NCI-H446 (cell line): Measurements from ENCODE around the gene NR3C2.

ENCODE experiments used
- DNase-seq, 2 experiments: peaks; one replicate each; lab custom pipeline; 2025; lab: John Stamatoyannopoulos, UW

The NR3C2 gene

GRCh38 chr4:148073349-148073748 is 368.9 kb downstream of the NR3C2 start:
- DNase-seq: no peak

GRCh38 chr4:148072789-148073188 is 369.4 kb downstream of the NR3C2 start:
- DNase-seq: no peak

DNA sequence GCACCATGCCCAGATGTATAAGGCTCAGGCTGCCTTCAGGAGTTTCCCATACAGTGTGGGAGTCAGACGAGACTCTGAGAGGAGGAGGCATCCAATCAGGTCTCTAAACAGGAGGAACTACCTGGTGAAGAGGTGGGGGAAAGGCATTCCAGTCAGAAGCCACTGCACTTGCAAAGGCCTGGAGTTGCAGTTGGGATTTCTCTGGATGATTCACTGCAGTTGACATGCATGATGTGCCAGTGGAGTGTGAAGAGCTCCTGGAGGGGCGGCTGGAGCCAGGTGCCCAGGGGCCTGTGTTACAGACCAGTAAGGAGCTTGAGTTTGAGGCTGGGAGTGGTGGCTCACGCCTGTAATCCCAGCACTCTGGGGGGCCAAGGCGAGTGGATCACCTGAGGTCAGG is 371.2 kb downstream of the NR3C2 start:
- no peak for DNase-seq

DNA sequence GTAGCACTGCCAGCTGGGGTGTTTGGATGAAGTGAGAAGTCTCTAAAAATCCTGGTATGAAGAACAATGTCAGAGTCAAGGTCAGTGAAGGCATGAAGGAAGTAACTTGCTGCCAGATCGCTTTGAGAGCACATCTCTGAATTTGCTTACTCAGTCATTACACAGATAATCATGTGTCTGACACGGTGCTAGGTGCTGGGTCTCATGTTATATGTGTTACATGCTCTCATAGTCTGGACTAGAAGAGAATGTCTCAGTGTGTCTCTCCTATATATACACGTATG is 372.4 kb downstream of the NR3C2 start:
- no peak for DNase-seq

- no peak for DNase-seq
Observed at GRCh38 chr4:148069086-148069894, 372.9 kb downstream of the NR3C2 start.

DNA sequence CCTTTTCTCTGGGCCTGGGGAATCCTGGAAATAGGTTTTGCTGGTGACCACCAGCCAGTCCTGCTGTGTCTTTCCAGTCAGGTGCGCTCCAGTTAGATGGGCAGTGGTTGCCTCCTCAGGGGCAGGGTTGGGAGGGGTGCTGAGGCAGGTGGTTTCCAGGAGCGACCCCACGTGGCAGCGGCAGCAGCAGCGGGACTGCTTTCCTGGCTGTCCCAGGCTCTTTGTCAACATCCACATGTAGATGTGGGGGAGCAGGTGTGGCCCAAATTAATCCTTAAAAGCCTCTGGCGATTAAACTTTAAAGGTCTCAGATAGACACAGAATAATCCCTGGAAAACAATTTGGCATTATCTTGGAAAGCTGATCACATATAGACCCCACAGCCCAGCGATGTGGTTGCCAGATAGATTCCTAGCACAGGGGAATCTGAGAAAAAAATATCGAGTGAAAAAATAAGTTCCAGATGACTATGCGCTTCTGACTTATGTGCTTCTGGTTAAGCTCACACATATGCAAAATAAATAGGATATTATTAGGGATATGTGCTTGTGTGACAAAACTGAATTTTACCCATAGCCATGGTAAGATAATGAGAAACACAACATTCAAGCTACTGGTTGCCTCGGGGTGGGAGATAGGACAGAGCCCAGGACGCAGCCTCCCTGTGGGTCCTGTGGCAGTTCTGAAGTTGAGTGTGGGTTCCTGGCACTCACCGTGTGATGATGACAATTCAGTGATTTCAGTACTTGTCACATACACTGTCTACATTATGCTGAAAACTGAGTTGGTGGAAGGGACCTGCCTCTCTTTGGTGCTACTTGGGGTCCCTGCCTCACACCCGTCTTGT is 373.9 kb downstream of the NR3C2 start:
- DNase-seq: no peak

- no peak for DNase-seq
Observed at GRCh38 chr4:148067301-148067916, 374.8 kb downstream of the NR3C2 start.

GRCh38 chr4:148065075-148065474 is 377.1 kb downstream of the NR3C2 start:
- no peak for DNase-seq

GRCh38 chr4:148064451-148064850 is 377.8 kb downstream of the NR3C2 start:
- no peak for DNase-seq

- DNase-seq: no peak
Observed at GRCh38 chr4:148062301-148062950, 379.8 kb downstream of the NR3C2 start.

DNA sequence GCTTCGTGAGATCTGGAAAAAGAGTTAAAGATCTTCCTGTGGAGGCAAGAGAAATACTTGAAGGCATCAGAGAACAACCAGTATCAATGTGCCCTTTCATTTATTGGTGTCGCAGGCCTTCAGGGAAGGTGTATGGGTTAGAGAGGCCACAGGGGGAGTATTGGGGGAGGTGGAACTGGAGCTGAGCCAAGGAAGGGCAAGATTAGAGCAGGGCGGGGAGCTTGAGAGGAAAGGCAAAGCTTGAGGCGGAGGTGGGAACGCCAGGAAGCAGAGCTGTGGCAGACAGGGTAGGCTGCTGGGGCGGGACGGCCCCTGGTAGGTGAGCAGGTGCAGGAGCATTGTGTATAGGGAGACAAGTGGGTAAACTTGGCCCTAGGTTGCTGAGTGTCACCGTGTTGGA is 380.4 kb downstream of the NR3C2 start:
- no peak for DNase-seq

DNA sequence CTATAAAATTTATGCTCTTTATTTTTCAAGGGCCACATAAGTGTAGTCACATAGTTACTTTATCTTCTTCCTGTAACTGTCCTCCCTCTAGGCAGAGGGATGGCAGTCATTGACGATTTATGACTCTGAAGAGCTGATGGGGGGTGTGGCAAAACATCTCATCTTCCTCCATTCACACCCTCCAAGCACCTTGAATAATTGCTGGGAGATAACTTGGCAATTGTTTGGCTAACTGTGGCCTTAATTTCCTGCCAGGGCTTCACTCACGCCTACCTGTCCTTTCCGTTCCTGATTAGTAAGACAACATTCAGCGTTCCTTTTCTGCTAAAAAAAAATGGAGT is 381.1 kb downstream of the NR3C2 start:
- no peak for DNase-seq

DNA sequence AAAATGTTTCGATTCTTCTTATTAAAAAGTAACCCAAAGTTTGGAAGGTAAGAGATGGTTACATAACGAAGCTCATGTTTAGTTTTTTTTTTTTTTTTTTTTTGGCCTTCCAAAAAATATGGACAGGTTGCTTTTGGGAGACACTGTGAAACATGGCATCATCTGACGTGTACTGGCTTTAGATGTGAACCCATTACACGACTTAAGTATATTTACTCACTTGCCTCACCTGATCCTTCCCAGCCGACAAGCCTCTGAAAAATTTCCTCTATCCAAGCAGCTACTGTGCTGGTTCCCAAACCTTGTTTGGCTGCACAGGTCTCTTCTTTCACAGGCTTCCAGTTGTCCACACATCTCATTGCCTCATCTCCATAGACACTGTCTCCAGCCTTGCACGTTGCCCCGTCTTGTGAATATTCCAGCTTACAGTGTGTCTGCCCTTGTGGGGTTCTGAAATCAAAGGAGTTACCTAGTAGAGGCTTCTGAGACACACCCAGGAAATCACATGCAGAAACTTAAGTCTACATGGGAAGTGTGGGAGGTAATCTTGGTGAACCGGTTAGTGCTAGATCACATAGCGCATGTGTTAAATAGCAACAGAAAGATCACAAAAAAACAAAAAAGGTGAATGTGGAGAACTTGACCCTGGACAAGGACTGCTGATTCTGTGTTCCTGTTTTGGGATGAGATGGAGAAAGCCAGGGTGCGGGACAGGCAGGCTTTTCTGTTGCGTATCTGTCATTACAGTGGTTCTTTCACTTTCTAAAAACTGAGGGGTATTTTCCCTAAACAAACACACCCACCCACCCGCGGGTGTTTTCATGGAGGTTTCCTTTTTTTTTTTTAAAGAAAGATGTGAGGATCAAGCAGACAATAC is 381.7 kb downstream of the NR3C2 start:
- no peak for DNase-seq

GRCh38 chr4:148059617-148060180 is 382.5 kb downstream of the NR3C2 start:
- no peak for DNase-seq

GRCh38 chr4:148057984-148058859 is 384.0 kb downstream of the NR3C2 start:
- no peak for DNase-seq

- no peak for DNase-seq
Observed at GRCh38 chr4:148057516-148057915, 384.7 kb downstream of the NR3C2 start.

GRCh38 chr4:148056879-148057278 is 385.3 kb downstream of the NR3C2 start:
- DNase-seq: peak in 1 of 2 experiments; percentile 57

DNA sequence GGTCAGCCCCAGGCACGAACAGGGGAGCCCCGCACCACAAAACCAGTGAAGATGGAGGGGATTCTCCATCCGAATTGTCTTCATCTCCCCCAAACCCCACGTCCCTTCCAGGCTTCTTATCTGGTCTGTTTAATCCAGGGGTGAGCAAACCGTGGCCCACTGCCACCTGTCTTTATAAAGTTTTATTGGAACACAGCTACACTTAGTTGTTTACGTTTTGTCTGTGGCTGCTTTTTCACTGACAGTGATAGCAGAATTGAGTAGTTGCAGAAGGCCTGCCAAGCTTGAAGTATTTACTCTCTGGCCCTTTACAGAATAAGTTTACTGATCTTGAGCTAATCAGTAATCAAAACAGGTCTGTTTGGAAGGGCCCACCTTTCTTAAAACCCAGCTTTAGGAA is 386.4 kb downstream of the NR3C2 start:
- no peak for DNase-seq

GRCh38 chr4:148054275-148054674 is 387.9 kb downstream of the NR3C2 start:
- no peak for DNase-seq

GRCh38 chr4:148053298-148054003 is 388.8 kb downstream of the NR3C2 start:
- no peak for DNase-seq
